ENCODE results near the gene MBP. TPM values are rescaled to one million over a fixed set of nuclear protein-coding genes. Genes with fewer than 3 reads are reported as not detected.

Gene MBP
- total RNA-seq, 1 donor from 2014 or later, result 78.9 TPM

GRCh38 chr18:77072566-77072965 is 60.0 kb downstream of the MBP start:
- H3K4me3 ChIP-seq, result no peak overlapping the region
- peak overlapping the region; percentile 44 for H3K27ac ChIP-seq
- DNase-seq (no peak), ATAC-seq (no peak)
- intact Hi-C loops (cut with DNase I), result no loop called here
- H3K4me1 ChIP-seq, result peaks cover 63% of the 10 kb centered on the region
- H3K27me3 ChIP-seq, result no peaks in the 10 kb centered on the region
- no peak for TF ChIP-seq CTCF (IDR thresholded peaks at IDR 0.05)
- no peaks in the 10 kb centered on the region for H3K9me3 ChIP-seq
- no peaks in the 10 kb centered on the region for H3K36me3 ChIP-seq

- ATAC-seq, result peak; percentile 21
- Histone ChIP-seq H3K27me3 (no peaks in the 10 kb centered on the region), H3K4me3 (no peak overlapping the region), H3K9me3 (no peaks in the 10 kb centered on the region), H3K36me3 (no peaks in the 10 kb centered on the region), H3K4me1 (peaks cover 70% of the 10 kb centered on the region), H3K27ac (peak overlapping the region; percentile 44)
- intact Hi-C loops (cut with DNase I), result no loop called here
- no peak for DNase-seq
- TF ChIP-seq CTCF (IDR thresholded peaks at IDR 0.05), result no peak
Observed at GRCh38 chr18:77071711-77072292, 60.8 kb downstream of the MBP start.

- intact Hi-C loops (cut with DNase I), result no loop called here
- DNase-seq (no peak), ATAC-seq (no peak)
- Histone ChIP-seq H3K4me1 (peaks cover 78% of the 10 kb centered on the region), H3K27ac (peak overlapping the region; percentile 44), H3K27me3 (no peaks in the 10 kb centered on the region), H3K36me3 (no peaks in the 10 kb centered on the region), H3K4me3 (no peak overlapping the region), H3K9me3 (no peaks in the 10 kb centered on the region)
- no peak for TF ChIP-seq CTCF (IDR thresholded peaks at IDR 0.05)
Observed at GRCh38 chr18:77071061-77071460, 61.5 kb downstream of the MBP start.

- H3K36me3 ChIP-seq, result no peaks in the 10 kb centered on the region
- H3K9me3 ChIP-seq, result no peaks in the 10 kb centered on the region
- H3K4me1 ChIP-seq, result peaks cover 82% of the 10 kb centered on the region
- H3K4me3 ChIP-seq, result no peak overlapping the region
- H3K27ac ChIP-seq, result no peak overlapping the region
- no peak for TF ChIP-seq CTCF (IDR thresholded peaks at IDR 0.05)
- DNase-seq (no peak), ATAC-seq (no peak)
- intact Hi-C loops (cut with DNase I), result no loop called here
- H3K27me3 ChIP-seq, result no peaks in the 10 kb centered on the region
Observed at GRCh38 chr18:77070627-77071026, 62.0 kb downstream of the MBP start.

- peaks cover 87% of the 10 kb centered on the region for H3K4me1 ChIP-seq
- DNase-seq (no peak), ATAC-seq (no peak)
- TF ChIP-seq CTCF (IDR thresholded peaks at IDR 0.05), result no peak
- no peaks in the 10 kb centered on the region for H3K36me3 ChIP-seq
- H3K9me3 ChIP-seq, result no peaks in the 10 kb centered on the region
- no peaks in the 10 kb centered on the region for H3K27me3 ChIP-seq
- H3K27ac ChIP-seq, result no peak overlapping the region
- no peak overlapping the region for H3K4me3 ChIP-seq
- intact Hi-C loops (cut with DNase I), result no loop called here
Observed at GRCh38 chr18:77069931-77070330, 62.7 kb downstream of the MBP start.

GRCh38 chr18:77069482-77069881 is 63.1 kb downstream of the MBP start:
- TF ChIP-seq CTCF (IDR thresholded peaks at IDR 0.05), result no peak
- ATAC-seq, result no peak
- intact Hi-C loops (cut with DNase I), result no loop called here
- Histone ChIP-seq H3K27ac (no peak overlapping the region), H3K4me1 (peaks cover 86% of the 10 kb centered on the region), H3K27me3 (no peaks in the 10 kb centered on the region), H3K4me3 (no peak overlapping the region), H3K9me3 (no peaks in the 10 kb centered on the region), H3K36me3 (no peaks in the 10 kb centered on the region)
- DNase-seq, result no peak
